Stimulated activated CD4-positive, alpha-beta T cell treated with anti-CD3 and anti-CD28 coated beads, Interleukin-2, amount 100 ng/mL, for 48 hours (primary cell): Measurements from ENCODE around the gene C10orf105.

Source experiments
- DNase-seq, 2 donors: peaks; one replicate each; pipeline ENCODE4 v3.0.0-alpha.2; 2020

C10orf105 gene, protein sequence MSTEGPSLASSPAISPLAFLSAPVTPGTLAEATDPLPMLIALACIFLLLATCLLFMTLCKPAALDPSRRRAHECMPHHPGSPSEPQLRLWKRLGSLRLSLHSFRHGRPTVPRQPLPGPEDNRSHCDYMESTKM

DNA sequence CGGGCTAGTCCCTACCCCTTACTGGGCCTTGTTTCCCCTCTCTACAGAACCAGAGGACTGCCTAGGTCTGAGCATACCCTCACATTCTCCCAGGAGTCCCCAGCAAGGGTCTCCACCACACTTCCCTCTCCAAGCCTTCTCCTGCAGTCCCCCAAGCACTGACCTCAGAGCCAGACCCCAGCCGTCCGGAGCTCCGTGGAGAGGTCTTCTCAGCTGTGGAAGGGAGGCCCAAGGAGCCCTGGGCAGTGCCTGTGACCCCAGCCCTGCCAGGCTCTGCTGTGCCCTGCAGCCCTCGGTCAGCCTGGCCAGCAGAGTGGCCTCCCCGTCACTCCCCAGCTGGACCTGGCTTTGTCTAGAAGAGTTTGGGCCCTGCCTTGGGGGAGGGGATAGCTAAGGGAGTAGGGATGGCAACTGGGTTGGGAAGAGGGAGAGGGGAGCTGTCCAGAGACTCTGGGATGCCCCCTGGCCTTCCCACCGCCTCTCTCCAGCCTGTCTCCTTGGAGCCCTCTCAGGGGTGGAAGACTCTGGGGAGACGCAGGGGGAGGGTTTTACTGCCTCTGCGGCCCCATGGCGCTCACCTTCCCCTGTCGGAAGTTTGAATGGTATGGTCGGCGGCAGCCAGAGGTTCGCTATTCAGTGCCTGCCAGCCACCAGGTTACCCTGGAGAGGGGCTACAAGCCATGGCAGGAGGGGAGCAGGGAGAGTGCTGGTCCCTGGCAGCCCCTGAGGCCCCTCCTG, at the start of gene C10orf105:
Gene C10orf105 (minus strand): TSS at position 315 of the 738 bp plus-strand sequence. CDS start 3,441 bp downstream, outside the sequence.
- DNase-seq: no peak

DNA sequence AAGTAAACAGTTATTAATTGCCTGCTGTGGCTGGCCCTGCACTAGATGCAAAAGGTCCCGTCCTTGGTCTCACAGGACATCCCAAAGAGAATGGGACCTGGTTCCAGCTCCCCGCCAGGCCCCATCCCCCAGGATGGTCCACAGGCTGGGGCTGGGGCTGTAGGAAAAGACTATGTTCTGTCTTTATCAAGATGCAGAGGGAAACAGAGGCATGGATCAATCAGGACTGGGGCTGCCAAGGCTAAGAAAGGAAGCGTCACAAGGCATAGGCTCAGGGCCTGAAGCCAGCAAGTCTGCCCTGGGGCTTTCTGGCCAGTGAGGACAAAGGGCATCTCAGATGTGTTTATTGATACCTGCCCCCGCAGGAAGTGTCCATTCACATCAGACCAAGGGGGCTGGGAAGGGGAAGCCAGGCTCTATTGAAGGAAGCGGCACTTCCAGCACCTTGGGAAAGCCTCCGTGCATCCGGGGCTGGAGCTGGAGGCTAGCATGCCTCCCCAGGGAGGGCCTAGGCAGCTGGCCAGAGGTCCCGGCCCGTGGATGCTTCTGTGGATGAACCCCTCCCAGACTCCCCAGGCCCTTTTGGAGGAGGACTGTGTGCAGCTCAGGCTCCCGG, 48.0 kb upstream of the C10orf105 start:
- DNase-seq: no peak

DNA sequence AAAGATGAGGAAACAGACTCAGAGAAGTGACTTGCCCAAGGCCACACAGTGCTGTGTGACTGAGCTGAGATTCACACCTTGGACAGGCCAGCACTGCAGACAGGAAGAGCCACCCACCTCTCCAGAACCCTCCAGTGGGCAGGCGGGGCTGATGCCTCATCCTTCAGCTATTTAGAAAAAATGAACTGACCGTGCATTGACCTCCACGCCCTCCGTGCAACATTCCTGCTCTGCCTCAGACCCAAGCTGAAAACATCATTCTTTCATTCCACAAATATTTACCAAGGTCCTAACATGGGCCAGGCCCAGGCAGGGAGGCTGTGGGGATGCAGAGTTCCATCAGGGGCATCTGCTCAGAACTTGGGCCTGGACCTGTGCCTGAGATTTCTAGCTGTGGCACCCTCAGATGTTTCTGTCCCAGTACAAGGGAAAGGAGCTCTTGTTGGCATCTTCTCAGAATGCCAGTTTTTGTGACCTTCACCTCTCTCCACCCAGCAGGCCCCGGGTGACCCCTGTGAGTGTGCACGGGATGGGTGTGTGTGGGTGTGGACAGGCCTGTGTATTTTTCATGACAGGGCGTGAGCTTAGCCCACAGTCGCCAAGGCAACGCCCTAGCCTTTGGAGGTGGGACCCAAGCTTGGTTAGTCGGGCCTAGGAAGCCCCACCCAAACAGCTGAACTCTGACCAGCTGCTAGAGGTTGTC, 47.3 kb upstream of the C10orf105 start:
- DNase-seq: no peak

DNA sequence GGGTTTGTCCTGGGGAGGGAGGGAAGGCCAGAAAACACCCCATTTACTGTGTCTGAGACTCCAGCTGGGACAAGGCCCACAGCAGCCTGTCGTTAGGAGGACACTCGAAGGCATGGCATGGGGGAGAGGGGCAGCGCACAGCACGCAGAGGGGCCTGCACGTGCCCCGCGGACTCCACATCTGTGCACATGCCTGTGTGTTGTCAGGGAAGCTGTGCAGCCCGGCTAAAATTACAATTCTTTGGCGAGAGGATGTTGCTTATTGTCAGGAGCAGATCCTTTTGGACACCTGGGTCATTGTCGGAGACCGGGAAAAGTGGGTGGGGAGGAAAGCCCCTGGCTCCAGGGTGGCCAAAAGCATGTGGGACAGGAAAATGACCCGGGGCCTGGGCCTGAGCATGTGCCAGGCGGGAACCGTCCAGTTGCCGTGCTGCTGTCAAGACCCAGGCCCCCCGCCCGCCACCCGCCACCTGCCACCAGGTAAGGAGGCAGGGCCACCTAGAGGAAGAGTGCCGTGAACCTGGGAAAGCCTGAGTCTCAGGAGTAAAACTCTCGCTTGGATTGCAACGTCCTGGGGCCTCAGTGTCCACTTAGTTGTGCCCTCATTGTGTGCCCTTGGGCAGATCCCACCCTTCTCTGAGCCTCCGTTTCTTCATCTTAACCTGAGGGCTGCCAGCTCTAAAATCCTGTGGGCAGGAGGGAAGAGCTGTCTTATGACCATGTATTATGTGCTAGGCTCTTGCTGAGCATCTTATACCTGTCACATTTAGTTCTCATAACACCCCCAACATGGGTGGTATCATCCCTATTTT, 46.5 kb upstream of the C10orf105 start:
- DNase-seq: no peak

DNA sequence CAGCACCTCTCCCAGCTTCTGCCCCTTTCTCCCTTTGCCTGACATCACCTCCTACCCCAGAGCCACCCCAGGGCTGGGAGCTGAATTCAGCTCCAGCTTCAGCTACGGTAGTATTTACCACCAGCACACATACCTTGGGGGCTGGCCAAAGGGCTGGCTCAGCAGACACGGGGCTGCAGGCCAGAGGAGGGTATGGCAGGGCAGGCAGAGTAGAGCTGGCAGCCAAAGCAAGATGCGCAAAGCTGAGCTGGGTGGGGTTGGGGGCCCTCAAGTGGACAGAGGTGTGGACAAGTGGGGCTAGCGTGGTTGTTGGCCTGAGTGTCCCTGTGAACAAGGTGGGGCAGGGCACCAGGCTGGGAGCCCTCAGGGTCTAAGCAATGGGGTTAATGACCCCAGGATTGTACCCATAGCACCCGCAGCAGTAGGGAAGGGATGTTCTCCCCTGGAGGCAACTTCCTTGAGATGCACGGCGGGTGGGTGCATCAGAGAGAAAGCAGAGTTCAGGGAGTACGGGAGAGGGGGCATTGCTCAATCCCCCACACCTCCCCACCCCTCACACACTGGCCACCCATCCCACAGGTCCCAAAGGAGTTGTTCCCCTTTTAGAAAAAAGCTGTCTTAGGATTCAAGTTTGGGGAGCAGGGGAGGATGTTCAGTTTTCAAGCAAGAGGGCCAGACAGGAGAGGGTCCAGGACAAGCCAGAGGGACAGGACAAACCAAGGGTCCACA, 45.8 kb upstream of the C10orf105 start:
- no peak for DNase-seq

DNA sequence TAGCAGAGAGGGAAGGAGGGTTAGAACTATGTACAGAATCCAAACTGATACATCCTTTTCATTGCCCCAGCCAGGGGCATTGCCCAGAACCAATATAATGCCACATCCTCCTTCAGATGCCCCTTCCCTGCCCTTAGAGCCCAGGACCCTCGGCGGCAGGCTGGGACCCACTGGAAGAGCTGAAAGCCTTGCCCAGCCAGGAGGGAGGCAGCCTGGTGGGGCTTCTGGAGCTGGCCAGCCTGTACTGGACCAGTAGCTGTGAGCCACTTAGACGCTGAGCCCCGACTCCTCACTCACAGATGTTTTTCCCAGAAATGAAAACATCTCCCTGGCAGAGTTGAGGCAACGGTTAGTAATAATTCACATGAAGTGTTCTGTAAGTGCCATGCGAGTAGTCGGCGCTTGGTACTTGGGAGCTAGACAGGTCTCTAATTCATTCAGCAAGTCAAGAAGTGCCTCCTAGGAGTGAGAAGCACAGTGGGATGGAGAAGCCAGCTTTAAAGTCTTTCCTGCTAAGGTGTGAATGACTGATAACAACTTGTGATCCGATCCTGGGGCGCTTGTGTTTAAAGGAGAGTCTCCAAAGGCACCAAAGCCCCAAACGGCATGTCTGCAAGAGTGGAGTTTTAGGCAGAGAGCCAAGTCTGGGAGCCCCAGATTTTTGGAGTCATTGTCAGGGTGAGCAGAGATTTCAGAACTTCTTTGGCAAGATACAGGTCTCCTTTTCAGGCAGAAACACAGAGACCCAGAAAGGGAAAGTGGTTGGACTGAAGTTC, 44.0 kb upstream of the C10orf105 start:
- DNase-seq: no peak

DNA sequence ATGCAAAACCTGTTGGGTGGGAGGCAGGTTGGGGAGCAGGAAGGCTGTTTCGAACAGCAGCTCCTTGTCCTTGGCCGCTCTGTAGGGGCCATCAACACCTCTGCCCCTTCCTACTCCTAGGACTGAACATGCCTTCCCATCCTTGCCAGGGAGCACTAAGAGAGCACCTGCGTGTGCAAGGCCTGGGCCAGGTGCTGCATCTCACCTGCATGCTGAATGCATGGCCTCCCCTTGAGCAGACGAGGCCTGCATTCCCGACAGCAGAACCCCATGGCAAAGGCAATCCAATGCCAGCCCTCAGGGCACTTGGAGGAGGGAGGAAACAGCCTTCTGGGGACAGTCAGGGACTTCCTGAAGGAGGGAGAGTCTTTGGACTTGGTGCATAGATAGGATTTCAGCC, 42.7 kb upstream of the C10orf105 start:
- no peak for DNase-seq

DNA sequence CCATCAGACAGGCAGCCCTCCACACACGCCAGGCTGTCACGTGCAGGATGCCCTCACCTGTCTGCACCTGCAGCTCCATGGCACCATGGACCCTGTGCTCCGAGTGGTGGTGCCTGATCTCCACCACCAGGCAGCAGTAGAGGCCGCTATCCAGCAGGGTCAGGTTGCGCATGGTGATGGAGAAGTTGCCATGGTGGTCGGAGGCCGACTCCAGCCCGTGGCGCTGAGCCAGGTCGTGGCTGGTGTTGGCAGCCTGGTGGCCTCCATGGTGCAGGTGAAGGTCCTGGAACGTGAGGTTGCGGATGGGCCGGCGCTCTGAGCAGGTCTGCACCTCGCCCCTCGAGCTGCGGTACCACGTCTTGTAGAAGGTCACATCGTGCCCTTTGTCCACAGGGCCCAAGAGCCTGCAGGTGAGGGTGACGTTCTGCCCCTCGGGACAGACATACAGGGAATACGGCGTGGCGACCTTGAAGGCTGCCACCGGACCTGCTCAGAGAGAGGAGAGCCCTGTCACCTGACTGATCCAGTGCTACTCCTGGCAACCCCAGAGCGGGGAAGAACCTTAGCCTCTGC, 42.0 kb upstream of the C10orf105 start:
- DNase-seq: no peak

DNA sequence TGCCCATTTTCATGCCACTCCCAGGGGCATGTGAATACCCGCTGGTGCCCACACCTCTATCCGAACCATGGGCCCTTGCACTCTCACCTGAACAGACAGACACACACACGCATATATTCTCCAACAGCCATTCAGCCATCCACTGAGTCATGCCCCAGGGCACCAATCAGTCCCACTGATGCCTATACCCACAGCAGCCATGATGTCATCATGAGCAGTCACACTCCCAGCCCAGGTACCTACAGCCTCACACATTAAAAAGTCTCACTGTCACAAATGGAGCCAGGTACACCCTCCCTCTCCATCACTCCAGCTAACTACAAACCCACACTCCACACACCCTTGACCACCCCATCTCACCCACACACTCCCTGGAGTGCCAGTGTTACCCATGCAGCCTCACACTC, 41.5 kb upstream of the C10orf105 start:
- DNase-seq: no peak

DNA sequence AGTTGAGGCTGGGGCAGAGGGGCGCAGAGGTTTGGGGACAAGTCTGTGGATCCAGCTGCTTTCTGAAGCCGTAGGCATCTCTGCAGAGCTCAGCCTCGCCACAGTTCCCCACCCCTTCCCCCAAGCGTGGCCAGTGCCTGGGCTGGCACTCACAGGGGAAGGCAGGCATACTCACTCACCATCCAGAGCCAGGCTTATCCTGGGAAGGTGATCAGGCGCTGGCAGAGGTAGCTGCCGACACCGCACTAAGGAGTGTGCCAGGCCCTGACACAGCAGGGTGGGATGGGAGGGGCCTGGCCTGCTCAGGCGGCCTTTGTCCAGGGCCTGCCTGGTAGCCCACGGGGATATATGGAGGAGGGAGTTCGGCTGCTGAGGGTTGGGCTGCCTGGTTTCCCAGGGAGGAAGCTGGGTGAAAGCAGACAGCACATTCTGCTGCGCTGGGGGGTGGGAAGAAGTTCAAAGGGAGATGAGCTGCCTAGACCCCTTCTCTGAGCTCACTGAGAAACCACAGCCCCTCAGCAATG, 37.9 kb upstream of the C10orf105 start:
- DNase-seq: no peak

DNA sequence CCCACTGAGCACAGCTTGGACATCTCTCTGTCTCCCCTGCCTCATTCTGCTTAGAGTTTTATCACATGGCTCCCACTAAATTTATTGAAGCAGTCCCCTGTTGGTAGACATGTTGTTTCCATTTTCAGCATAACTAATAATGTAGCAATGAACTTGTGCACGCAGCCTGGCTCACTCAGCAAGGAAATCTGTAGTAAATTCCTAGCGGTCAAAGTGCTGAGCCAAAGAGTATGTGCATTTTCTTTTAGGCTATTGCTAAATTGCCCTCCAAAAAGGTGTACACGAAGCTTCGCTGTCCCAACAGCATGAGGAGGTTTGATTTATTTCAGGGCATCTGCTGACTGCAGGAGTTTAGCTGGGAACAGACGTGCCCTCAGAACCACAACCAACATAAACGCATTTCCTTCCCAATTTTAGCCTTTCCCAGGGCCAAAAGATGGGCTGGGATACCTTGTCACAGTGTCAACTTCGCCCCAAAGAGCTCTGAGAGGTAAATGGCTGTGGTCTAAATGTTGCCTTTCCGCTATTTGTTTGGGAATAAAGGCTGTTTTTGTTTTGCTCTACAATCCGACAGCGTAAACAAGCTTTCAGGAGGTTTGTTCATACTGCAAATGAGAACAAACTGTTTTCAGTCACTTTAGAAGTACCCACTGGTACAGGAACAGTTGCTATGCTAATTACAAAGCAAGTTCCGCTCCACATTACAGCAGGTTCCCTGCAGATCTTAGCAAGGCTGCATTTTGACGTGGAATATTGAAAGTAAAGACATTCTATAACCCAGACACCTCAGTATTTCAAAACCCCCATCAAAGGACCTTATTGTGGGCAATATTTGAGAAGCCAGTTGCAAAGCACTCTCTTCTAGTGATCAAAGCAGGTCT, 37.0 kb upstream of the C10orf105 start:
- DNase-seq: no peak

DNA sequence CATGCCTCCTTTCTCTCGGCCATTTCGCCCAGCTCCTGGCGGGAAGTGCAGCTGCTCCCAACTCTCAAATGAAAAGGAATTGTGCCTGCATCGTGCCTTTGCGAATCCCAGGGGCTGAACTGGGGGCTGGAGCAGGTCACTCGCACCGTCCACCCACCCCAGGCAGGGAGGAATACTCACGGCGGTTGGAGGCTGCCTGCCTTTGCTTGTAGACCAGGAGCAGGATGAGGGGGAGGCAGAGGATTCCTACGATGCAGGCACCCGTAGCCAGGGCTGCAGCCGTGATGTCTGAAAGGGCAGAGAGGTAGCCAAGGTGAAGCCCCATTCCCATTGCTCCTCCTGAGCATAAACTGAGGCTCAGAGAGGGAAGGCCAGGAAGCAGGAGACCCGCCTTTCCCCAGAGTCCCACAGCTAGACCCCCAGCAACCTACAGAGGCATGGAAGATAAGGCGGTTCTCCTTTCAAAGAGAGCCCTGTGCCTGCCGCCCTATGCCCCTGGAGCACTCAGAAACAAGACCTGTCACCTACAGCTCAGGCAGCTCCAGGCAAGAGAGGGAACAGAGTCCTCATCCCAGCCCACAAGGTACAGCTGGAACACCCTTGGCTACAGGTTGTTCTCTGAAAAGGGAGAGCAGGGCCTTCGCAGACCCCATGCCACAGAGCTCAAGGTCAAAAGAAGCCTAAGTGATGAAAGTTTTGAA, 35.8 kb upstream of the C10orf105 start:
- DNase-seq: no peak

DNA sequence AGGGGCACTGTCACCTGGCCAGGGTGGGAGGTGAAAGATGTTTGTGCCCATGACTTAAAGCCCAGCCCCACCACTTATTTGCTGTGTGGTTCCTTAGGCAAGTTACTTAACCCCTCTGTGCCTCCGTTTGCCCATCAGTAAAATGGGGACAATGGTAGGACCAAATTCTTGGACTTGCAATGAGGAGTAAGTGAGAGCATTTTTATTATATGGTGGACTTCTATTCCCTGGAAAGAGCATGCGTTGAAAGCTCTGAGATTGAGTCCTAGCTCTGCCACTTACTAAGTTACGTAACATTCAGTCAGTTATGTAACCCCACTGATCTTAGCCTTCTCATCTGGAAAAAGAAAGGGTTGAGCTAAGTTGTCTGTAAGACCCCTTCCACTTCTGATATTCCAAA, 35.0 kb upstream of the C10orf105 start:
- DNase-seq: no peak

DNA sequence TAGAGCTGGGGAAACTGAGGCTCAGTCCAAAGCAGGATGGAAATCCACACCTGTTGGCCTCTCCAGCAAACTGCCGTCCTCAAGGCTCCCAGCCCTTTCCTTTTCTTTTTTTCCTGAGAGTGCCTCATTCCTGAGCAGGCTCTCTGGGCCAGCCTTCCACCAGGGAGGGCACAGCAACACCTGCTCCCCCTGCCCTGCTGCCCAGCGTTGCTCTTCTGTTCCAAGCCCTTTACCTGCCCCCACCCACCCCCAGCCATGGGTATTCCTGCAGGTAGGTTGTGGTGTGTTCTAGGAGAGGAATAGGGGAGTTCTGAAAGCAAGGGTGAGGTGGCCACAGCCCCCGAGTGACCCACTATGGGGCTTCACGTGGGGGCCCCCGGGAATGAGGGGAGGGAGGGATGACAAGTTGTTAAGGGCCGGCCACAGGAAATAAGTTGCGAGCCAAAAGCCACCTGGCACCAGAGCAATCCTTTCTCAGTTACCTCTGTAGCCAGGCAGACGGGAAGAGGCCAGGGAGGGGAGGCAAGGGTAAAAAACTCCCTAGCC, 34.5 kb upstream of the C10orf105 start:
- no peak for DNase-seq

DNA sequence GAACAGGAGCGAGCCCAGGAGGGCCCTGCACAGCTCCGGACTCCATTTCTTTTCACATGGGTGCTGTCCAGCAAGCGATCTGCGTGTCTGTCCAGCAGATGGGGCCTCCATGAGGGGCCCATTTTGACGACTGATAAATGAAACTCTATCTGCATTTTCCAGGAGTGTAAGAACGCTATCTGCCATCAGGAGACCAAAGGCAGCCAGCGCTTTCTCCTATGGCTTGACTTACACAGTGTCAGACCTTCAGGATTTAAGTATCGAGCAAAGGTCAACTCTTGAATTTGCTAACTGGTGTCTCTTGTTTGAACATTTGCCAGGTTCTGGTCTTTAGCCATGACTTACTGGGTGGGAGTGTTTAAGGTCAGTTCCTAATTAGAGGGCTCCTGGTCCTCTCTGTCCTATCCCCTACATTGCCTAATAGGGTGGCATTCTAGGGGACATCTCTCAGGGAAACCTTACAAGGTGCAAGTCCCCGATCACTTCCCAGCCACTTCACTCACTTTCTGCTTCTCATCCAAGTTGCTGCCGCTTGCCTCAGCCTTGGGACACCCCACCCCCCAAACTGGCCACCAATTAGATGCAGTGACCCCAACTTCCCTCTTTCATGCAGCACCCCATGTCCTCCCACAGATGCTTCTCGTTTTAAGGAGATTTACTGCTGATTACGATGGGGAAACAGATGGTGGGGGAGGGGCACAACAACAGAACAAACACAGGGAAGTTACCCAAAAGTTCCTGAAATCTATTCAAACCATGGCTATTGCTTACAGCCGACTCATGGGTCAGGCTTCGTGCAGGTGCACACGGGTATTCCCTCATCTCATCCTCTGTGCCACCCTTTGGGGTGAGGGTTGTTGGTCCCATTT, 33.7 kb upstream of the C10orf105 start:
- no peak for DNase-seq

DNA sequence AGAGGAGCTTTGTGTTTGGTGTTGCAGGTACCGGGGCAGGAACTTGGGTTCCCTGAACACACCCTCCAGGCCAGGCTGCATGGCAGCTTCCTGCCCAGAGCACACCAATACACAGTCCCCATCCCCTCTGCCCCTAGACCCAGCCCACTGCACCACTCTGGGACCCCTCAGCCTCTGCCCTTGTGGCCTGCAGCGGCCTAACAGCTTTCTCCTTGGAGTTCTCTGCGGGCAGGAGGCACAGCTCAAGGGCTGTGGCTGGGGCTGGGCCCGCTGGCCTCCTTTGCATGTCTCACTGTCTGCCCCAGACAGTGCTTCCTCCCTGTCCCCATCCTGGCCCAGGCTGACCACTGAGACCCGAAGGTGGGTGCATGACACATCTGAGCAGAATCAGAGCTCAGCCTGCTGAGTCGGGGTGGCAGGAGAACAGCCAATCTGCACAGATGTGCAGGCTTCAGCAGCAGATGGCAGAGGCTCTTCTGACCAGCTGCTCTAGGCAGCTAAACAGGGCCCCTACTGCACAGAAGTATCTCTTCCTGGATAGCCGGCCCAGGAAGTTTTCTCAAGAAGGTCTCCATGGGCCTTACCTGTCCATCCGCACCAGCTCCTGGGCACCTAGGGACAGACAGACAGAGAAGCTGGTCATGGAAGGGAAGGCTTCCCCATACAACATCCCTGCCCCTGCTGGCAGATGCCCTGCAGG, 33.0 kb upstream of the C10orf105 start:
- DNase-seq: no peak
